ENCODE results near the gene CBLC.

DNA sequence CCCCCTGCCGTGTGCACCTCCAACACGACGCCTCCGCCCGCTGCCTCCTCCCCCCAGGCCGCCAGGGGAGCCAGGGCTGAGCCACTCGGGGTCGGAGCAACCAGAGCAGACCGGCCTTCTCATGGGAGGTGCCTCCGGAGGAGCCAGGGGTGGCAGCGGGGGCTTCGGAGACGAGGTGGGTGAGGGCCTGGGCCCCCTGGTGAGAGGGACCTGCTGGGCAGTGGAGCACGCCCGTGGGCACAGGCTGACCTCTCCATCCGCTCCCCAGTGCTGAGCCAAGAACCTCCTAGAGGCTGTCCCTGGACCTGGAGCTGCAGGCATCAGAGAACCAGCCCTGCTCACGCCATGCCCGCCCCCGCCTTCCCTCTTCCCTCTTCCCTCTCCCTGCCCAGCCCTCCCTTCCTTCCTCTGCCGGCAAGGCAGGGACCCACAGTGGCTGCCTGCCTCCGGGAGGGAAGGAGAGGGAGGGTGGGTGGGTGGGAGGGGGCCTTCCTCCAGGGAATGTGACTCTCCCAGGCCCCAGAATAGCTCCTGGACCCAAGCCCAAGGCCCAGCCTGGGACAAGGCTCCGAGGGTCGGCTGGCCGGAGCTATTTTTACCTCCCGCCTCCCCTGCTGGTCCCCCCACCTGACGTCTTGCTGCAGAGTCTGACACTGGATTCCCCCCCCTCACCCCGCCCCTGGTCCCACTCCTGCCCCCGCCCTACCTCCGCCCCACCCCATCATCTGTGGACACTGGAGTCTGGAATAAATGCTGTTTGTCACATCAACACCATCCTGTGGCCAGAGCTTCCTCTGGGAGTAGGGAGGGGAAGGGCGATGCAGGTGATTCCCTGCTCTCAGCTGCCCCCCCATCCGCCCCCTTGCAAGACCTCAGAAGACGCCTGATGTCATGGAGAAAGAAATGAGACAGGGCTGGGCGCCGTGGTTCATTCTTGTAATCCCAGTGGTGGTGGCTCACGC, 43.2 kb downstream of the CBLC start:
- TF ChIP-seq, protein P1, sequence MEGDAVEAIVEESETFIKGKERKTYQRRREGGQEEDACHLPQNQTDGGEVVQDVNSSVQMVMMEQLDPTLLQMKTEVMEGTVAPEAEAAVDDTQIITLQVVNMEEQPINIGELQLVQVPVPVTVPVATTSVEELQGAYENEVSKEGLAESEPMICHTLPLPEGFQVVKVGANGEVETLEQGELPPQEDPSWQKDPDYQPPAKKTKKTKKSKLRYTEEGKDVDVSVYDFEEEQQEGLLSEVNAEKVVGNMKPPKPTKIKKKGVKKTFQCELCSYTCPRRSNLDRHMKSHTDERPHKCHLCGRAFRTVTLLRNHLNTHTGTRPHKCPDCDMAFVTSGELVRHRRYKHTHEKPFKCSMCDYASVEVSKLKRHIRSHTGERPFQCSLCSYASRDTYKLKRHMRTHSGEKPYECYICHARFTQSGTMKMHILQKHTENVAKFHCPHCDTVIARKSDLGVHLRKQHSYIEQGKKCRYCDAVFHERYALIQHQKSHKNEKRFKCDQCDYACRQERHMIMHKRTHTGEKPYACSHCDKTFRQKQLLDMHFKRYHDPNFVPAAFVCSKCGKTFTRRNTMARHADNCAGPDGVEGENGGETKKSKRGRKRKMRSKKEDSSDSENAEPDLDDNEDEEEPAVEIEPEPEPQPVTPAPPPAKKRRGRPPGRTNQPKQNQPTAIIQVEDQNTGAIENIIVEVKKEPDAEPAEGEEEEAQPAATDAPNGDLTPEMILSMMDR (IDR thresholded peaks at IDR 0.05; ENCODE audit: low read length) = no peak
- TF ChIP-seq EZH2 (optimal IDR thresholded peaks at IDR 0.05; ENCODE audit: low read depth, low read length) = no peak
- no peak for TF ChIP-seq EZH2phosphoT487 (IDR thresholded peaks at IDR 0.05; ENCODE audit: low read length)

Measured in MM.1S (cell line).